HG02970 (cell line): ENCODE results near the gene IQSEC1.

Experiments
- ATAC-seq: cut with Tn5 transposase; IDR thresholded peaks from one replicate; pipeline ENCODE4 v1.9.1; 2021; ENCODE audit warnings: mild to moderate bottlenecking, moderate library complexity, moderate number of reproducible peaks; ENCODE audit not compliant: unreplicated experiment, low FRiP score

IQSEC1 gene

GRCh38 chr3:12946251-12946648, 127.0 kb downstream of the IQSEC1 start:
- ATAC-seq = no peak

GRCh38 chr3:12944849-12945248, 128.4 kb downstream of the IQSEC1 start:
- no peak for ATAC-seq

GRCh38 chr3:12944413-12944812, 128.8 kb downstream of the IQSEC1 start:
- ATAC-seq = no peak

GRCh38 chr3:12943124-12944021, 129.9 kb downstream of the IQSEC1 start:
- no peak for ATAC-seq

- ATAC-seq = no peak
These were observed 131.7 kb downstream of the IQSEC1 start for GRCh38 chr3:12941495-12942023.

GRCh38 chr3:12940854-12941253, 132.4 kb downstream of the IQSEC1 start:
- ATAC-seq = no peak

- no peak for ATAC-seq
These were observed 134.1 kb downstream of the IQSEC1 start for GRCh38 chr3:12939137-12939536.

GRCh38 chr3:12938258-12938711, 134.9 kb downstream of the IQSEC1 start:
- ATAC-seq = no peak

GRCh38 chr3:12935861-12936830, 137.1 kb downstream of the IQSEC1 start:
- ATAC-seq = no peak

GRCh38 chr3:12935023-12935860, 138.0 kb downstream of the IQSEC1 start:
- ATAC-seq = no peak

- ATAC-seq = no peak
These were observed 138.8 kb downstream of the IQSEC1 start for GRCh38 chr3:12934431-12934830.

GRCh38 chr3:12933901-12934300, 139.3 kb downstream of the IQSEC1 start:
- no peak for ATAC-seq

GRCh38 chr3:12932754-12933153, 140.5 kb downstream of the IQSEC1 start:
- ATAC-seq = no peak

- no peak for ATAC-seq
These were observed 140.9 kb downstream of the IQSEC1 start for GRCh38 chr3:12932347-12932746.

- ATAC-seq = no peak
These were observed 141.8 kb downstream of the IQSEC1 start for GRCh38 chr3:12931273-12931905.

GRCh38 chr3:12929801-12930200, 143.4 kb downstream of the IQSEC1 start:
- ATAC-seq = no peak

- no peak for ATAC-seq
These were observed 146.6 kb downstream of the IQSEC1 start for GRCh38 chr3:12926660-12927059.

GRCh38 chr3:12925648-12926047, 147.6 kb downstream of the IQSEC1 start:
- no peak for ATAC-seq

- no peak for ATAC-seq
These were observed 148.8 kb downstream of the IQSEC1 start for GRCh38 chr3:12924437-12924836.
